NCI-H1417 (cell line): ENCODE data around the gene PSAPL1.

ENCODE experiments used
- DNase-seq, 3 experiments: peaks; one replicate each; lab custom pipeline; 2025; lab: John Stamatoyannopoulos, UW

The PSAPL1 gene

GRCh38 chr4:7431696-7432530 is 2.8 kb downstream of the PSAPL1 start:
- peak in 1 of 3 experiments; percentile 45 for DNase-seq

- DNase-seq: no peak
Measured at GRCh38 chr4:7430965-7431695, 3.6 kb downstream of the PSAPL1 start.

GRCh38 chr4:7430368-7430964 is 4.3 kb downstream of the PSAPL1 start:
- no peak for DNase-seq

- DNase-seq: no peak
Measured at GRCh38 chr4:7429601-7430078, 5.1 kb downstream of the PSAPL1 start.

GRCh38 chr4:7429069-7429416 is 5.7 kb downstream of the PSAPL1 start:
- no peak for DNase-seq

- DNase-seq: no peak
Measured at GRCh38 chr4:7428261-7429068, 6.3 kb downstream of the PSAPL1 start.

- DNase-seq: no peak
Measured at GRCh38 chr4:7427831-7428260, 6.9 kb downstream of the PSAPL1 start.

GRCh38 chr4:7427361-7427760 is 7.4 kb downstream of the PSAPL1 start:
- DNase-seq: no peak

- no peak for DNase-seq
Measured at GRCh38 chr4:7426525-7427171, 8.1 kb downstream of the PSAPL1 start.

- DNase-seq: no peak
Measured at GRCh38 chr4:7425591-7426468, 8.9 kb downstream of the PSAPL1 start.

GRCh38 chr4:7425124-7425523 is 9.6 kb downstream of the PSAPL1 start:
- no peak for DNase-seq

GRCh38 chr4:7424553-7425111 is 10.1 kb downstream of the PSAPL1 start:
- DNase-seq: no peak

- DNase-seq: no peak
Measured at GRCh38 chr4:7423801-7424552, 10.8 kb downstream of the PSAPL1 start.

- DNase-seq: no peak
Measured at GRCh38 chr4:7423391-7423790, 11.3 kb downstream of the PSAPL1 start.

- no peak for DNase-seq
Measured at GRCh38 chr4:7422898-7423180, 11.9 kb downstream of the PSAPL1 start.

GRCh38 chr4:7422151-7422897 is 12.4 kb downstream of the PSAPL1 start:
- DNase-seq: no peak

GRCh38 chr4:7421356-7422150 is 13.2 kb downstream of the PSAPL1 start:
- no peak for DNase-seq

GRCh38 chr4:7420661-7421040 is 14.1 kb downstream of the PSAPL1 start:
- peak in 2 of 3 experiments; percentile 52 to 79 for DNase-seq
